ENCODE results near the gene PGA5.
"Not testable (repeated sequence)": the region's sequence is repeated elsewhere in the genome, so short reads cannot be mapped to it uniquely, and the experiment has no call there.

PGA5 gene

DNA sequence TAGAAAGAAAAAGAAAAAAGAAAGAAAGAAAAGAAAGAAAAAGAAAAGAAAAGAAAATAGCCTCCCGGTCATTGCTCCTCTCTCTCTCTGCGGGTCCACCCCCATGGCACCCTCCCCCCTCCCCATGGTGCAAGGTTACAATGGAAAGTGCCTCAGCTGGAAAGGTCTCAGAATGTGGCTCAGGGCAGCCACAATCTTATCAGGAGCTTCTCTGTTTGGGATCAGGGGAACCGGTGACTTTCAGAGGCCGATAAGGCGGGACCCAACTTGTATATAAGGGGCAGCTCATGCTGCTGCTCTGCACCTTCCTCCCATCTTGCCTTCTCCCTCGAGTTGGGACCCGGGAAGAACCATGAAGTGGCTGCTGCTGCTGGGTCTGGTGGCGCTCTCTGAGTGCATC is at the start of gene PGA5:
Gene PGA5 (plus strand): TSS at position 301 of the 400 bp plus-strand sequence. CDS start 52 bp downstream, at position 353.
- DNase-seq (ENCODE audit: low read depth), result not testable (repeated sequence)

DNA sequence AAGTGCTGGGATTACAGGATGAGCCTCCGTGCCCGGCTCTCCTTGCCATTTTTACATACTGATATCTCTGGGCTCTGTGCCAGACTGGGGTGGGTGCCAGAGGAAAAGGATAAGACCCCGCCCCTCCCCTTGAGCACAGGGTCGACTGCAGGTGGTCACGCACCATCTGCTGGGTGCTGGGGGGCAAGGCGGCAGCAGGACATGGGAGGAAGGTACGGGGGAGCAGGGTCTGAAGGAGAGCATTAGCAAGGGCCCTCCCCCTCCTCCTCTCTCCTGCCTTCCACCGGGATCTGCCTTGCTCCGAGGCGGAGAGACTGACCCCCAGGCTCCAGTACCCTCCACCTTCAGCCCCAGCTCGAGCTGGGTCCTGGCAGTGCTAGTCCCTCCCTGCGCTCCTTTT is 47.4 kb upstream of the PGA5 start:
- DNase-seq (ENCODE audit: low read depth), result no peak

DNA sequence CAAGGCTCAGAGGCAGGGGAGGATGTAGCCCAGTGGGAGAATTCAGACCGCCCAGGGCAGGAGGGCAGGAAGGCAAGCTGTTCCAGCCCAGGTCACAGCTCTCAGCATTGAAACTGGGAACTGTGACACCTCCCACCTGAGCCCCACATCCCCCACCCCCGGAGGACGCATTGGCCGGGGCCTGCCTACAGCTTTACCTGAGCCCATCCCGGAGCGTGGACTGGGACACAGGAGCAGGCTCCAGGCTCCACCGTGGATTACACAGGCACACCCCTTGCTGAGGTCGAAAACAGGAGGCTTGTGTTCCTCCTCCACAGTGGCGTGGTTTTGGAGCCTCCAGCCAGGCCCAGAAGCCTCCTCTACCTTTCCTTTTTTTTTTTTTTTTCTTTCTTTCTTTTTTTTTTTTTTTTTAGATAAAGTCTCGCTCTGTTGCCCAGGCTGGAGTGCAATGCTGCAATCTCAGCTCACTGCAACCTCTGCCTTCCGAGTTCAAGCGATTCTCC is 46.8 kb upstream of the PGA5 start:
- DNase-seq (ENCODE audit: low read depth), result no peak

DNA sequence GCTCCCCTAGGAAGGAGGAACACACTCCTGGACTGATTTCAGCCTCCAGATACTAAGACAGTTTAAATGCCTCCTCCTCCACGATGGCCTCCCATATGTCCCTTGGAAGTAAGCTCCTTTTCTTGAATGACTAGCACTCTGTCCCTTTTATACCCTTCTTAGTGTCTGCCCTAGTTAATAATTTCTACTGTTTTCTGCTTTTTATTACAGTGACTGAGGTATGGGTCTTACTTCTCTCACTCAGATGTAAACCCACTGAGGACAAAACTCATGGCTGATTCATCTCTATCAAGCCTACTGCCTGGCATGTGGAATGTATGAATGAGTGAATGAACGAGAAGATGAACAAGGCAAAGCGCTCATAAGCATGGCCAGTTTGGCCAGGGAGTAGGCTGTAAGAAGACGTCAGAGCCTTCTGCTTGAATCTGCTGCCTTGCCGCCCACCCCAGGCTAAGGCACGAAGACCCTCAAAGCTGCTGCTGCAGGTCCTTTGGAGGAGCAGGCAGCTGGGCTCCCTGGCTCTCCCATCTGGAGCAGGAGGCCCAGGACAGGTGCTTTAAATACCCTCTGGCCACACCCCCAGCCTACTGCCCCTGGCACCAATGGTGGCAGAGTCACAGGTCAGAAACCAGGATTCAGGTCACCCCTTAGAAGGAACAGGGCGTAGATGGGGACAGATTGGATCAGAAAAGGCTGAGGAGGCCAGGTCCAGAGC is 45.8 kb upstream of the PGA5 start:
- no peak for DNase-seq (ENCODE audit: low read depth)

DNA sequence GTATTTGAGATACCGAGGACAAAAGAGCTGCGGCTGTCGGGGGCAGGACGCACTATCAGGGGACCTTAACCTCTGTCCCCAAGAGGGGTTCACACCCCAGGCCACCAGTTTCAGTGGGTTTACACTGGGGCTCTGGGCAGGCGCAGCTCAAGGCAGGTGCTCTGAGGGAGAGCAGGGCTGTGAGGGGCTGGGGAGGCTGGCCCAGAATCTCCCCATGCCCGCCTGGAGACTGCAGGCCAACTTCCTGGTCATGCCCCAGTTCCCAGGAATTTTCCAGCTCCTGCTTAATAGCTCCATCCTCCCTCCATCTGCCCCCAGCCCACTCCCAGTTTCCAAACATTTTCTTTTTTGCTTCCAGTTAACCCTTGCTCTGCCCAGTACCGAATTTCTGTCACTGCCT is 45.3 kb upstream of the PGA5 start:
- DNase-seq (ENCODE audit: low read depth), result no peak

DNA sequence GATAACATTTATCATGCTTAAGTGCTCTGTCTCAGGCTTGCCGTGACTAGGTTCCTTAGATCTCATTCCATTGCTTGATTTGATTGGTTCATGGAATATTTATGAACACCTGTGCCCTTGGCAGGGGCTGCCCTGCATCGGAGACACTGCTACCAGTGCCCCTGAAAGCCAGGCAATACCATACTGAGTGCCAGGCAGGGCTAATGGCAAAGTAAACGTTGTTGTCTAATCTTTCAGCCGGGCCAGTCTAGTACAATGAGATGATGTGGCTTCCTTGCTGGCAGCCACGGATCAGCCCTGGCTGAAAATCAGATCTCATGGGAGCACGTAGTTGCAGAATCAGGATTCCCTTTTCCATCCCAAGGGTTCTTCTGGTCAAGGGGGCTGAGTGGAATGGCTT is 42.6 kb upstream of the PGA5 start:
- no peak for DNase-seq (ENCODE audit: low read depth)

DNA sequence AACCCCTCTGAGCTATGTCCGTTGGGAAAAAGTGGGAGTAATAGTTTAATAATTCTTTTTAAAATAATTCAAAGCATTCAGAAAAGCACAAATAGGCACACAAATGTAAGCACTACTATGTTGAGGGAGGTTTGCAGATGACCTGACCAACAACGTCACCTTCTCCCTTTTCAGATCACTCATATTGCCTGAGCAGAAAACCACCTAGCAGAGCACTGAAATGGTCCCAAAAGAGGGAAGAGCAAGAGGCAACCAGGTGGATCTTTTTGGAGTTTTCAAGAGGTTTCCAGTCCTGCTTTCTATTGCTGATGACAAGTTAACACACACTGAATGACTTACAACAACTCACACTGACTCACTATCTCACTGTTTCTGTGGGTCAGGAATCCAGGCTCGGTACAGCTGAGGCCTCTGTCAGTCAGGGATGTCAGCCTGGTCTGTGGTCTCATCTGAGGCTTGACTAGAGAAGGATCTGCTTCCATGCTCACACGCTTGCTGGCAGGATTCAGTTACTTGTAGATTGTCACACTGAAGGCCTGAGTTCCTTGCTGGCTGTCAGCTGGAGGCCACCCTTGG is 41.9 kb upstream of the PGA5 start:
- no peak for DNase-seq (ENCODE audit: low read depth)

DNA sequence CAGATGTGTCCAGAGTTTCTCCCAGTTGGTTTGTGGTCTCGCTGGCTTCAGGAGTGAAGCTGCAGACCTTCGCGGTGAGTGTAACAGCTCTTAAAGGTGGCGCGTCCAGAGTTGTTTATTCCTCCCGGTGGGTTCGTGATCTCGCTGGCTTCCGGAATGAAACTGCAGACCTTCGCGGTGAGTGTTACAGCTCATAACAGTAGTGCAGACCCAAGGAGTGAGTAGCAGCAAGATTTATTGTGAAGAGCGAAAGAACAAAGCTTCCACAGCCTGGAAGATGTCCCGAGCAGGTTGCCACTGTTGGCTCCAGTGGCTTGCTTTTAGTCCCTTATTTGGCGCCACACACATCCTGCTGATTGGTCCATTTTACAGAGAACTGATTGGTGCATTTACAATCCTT is 39.5 kb upstream of the PGA5 start:
- no peak for DNase-seq (ENCODE audit: low read depth)

DNA sequence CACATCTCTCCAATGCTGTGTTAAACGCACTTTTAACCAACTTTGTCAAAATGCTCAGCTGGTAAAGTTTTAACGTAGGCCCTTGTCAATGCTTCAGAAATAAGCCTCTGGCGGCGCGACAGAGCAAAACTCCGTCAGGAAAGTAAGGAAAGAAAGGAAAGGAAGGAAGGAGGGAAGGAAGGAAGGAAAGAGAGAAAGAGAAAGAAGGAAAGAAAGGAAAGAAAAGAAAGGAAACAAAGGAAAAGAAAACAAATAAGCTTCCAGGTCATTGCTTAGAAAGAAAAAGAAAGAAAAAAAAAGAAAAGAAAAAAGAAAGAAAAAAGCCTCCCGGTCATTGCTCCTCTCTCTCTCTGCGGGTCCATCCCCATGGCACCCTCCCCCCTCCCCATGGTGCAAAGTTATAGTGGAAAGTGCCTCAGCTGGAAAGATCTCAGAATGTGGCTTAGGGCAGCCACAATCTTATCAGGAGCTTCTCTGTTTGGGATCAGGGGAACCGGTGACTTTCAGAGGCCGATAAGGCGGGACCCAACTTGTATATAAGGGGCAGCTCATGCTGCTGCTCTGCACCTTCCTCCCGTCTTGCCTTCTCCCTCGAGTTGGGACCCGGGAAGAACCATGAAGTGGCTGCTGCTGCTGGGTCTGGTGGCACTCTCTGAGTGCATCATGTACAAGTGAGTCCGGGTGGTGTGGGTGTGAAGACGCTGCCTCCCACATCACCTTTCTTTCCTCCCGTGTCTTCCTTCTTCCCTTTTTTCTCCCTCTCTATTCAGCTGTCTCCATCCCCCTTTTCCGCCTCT is 37.8 kb upstream of the PGA5 start, which contains the start of gene PGA3:
Gene PGA3 (plus strand): TSS at position 566 of the 797 bp plus-strand sequence. CDS start 50 bp downstream, at position 616.
- not testable (repeated sequence) for DNase-seq (ENCODE audit: low read depth)

DNA sequence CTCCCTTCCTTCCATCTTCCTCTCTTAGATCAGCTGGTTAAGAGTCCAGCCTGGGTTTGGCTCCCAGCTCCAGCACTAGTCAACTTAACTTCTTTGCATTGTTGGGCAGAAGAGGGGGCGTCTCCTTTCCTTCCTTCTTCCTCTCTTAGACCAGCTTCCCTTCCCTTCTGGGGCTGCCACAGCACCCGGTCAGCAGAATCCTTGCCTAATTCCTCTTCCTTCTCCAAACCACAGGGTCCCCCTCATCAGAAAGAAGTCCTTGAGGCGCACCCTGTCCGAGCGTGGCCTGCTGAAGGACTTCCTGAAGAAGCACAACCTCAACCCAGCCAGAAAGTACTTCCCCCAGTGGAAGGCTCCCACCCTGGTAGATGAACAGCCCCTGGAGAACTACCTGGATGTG is 37.1 kb upstream of the PGA5 start:
- not testable (repeated sequence) for DNase-seq (ENCODE audit: low read depth)

DNA sequence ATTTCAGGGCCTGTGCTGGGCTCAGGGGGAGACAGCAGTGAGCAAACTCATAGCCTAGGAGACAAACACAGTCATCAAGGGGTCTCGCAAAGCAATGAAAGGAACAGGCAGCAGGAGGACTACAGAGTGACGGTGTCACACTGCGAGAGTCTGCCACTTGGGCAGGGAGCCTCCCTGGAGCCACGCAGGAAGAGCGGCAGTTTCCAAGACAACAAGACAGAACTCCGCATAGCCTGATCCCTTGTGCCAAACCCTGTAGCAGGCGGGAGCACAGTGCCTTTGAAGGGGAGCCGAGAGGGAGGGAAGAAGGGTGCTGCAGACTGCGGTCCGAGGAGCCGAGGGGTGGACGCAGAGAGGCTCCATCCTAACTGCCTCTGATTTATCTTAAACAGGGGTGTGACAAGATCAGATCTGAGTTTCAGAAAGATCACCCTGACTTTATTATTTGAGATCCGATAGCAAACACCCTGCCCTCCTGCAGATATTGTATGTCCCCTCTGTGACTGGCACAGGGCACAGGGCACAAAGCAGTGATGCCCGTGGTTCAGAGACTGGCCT is 36.4 kb upstream of the PGA5 start:
- not testable (repeated sequence) for DNase-seq (ENCODE audit: low read depth)

DNA sequence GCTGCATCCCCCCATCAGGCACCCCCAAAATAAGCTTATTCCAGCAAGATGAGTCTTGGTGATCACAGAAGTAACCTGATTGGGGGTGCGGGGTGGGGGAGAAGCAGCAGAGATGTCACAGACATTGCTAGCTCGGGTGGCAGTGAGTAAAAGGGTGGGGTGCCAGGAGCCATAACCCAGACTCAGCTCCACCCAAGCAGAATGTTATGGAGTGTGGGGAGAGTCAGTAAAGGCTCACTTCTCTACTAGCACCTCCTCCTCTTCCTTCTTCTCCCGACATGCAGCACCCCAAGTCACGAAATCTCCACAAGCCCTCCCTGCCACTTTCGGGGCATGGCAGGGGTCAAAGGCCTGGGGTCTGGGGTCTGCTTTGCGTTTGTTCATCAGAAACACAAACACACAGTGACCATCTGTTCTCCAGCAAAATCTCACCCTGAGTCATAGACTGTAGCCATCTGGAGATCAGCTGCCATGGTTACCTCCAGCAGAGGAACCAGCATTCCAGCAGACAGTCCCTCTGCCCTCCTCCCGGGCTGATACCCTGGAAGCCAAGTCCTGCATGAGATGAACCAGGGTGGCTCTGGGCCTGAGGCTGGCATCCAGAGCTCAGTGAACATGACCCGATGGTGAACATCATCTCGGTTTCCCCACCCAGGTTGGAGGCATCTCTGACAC is 33.2 kb upstream of the PGA5 start:
- not testable (repeated sequence) for DNase-seq (ENCODE audit: low read depth)

DNA sequence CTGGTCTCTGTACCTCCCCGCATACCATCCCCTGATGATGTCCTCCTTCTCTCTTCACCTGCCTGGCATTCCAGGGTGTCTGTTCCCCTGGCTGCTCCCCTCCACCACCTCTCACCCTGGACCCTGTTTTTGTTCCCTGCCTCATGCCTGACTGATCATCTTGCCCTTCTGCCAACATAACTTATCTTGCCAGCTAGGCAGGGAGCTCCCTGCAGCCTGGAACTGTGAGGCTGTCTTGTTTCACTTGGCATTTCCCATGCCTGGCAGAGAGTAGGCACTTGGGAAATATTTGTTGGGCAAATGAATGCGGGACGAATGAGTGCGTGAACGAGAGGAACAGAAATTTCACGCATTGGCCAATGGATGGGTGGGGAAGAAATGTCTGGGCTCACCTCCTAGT is 30.3 kb upstream of the PGA5 start:
- DNase-seq (ENCODE audit: low read depth), result not testable (repeated sequence)

DNA sequence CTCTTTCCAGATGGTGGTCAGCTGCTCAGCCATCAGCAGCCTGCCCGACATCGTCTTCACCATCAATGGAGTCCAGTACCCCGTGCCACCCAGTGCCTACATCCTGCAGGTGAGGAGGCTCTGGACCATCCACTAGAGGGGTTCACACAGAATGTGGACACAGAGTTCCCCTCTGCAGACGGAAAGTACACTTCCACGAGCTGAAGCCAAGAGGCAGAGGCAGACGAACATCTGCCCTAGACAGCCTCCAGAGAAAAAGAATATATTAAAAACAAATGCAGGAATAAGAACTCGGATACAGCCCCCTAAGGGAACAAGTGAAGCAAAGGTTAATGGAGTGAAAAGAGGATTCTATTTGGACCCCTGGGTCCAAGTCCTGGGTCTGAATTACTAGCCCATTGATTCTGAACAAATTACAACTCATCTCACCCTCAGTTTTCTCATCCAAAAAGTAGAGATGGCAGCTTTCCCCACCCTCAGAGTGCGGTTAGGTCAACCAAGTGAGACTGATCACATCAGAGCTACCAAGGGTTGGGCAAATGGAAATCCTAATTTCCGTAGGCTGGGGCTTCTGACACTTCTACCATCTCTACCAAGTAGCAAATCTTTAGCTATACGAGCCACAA is 29.5 kb upstream of the PGA5 start:
- DNase-seq (ENCODE audit: low read depth), result not testable (repeated sequence)

DNA sequence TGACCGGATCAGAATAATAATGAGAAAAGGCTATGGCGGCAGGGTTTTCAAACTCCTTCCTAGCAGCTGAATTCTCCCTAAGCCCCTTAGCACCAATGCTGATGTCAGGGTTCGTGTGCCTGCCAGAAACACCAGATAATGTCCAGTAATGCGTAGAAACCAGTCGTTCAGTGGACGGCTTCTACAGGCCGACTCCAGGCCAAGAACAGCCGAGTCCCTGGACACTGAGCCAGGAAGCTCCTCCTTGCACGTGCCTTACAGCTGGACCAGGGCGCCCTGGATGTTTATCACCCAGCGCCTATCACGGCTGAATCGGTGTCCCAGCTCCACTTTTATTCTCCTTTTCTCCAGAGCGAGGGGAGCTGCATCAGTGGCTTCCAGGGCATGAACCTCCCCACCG is 28.8 kb upstream of the PGA5 start:
- not testable (repeated sequence) for DNase-seq (ENCODE audit: low read depth)

DNA sequence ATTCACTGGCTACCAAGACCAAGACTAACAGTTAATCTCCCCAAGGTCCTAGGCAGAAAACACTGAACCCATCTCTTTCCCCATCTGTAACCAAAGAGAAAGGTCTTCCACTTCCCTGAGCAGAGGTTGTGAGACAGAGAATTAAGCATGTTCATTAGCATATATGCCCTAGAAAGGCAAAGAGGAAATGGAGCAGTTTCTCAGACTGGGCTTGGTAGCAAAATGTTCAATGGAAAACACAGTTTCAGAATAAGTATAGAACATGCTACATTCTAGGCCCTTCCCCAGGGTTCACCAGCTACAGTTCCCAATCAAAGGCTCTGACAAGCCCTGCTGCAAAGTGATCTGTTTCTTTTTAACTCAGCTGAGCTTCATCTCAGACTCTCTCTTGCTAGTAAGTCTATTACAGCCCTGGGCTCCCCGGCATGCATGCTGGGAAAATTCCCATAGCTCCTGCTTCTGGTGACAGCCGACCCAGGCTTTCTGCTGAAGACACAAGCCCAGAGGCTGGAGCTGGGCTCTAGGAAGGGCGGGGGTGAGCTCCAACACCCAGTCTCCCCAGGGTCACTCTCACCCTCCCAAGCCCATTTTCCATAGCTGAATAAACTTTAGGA is 27.2 kb upstream of the PGA5 start:
- DNase-seq (ENCODE audit: low read depth), result not testable (repeated sequence)

DNA sequence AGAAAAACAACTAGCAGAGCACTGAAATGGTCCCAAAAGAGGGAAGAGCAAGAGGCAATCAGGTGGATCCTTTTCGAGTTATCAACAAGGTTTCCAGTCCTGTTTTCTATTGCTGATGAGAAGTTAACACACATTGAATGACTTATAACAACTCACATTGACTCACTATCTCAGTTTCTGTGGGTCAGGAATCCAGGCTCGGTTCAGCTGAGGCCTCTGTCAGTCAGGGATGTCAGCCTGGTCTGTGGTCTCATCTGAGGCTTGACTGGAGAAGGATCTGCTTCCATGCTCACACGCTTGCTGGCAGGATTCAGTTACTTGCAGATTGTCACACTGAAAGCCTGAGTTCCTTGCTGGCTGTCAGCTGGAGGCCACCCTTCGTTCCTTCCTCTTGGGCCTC is 22.7 kb upstream of the PGA5 start:
- DNase-seq (ENCODE audit: low read depth), result not testable (repeated sequence)

DNA sequence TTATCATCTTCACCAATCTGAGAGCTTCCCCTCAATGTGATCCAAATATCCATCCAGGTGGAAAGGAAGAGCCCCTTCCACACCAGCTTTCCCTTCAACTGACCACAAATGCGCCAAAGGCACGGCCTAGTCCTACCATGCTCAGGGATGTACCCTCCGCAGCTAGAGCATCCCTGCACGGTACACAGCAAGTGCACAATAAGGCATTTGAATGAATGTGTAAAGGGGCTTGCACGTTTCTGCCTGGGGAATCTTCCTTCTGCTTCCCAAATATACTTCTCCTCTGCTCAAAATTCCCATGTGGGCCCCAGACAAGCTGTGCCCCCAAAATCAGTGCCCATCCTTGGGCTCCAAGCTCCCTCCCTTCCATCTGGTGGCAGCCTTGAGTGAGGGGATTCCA is 22.0 kb upstream of the PGA5 start:
- not testable (repeated sequence) for DNase-seq (ENCODE audit: low read depth)

DNA sequence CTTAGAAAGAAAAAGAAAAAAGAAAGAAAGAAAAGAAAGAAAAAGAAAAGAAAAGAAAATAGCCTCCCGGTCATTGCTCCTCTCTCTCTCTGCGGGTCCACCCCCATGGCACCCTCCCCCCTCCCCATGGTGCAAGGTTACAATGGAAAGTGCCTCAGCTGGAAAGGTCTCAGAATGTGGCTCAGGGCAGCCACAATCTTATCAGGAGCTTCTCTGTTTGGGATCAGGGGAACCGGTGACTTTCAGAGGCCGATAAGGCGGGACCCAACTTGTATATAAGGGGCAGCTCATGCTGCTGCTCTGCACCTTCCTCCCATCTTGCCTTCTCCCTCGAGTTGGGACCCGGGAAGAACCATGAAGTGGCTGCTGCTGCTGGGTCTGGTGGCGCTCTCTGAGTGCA is 18.9 kb upstream of the PGA5 start, which contains the start of gene PGA4:
Gene PGA4 (plus strand): TSS at position 301 of the 400 bp plus-strand sequence. CDS start 54 bp downstream, at position 355.
- not testable (repeated sequence) for DNase-seq (ENCODE audit: low read depth)

DNA sequence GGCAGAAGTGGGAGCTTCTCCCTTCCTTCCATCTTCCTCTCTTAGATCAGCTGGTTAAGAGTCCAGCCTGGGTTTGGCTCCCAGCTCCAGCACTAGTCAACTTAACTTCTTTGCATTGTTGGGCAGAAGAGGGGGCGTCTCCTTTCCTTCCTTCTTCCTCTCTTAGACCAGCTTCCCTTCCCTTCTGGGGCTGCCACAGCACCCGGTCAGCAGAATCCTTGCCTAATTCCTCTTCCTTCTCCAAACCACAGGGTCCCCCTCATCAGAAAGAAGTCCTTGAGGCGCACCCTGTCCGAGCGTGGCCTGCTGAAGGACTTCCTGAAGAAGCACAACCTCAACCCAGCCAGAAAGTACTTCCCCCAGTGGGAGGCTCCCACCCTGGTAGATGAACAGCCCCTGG is 18.3 kb upstream of the PGA5 start:
- DNase-seq (ENCODE audit: low read depth), result not testable (repeated sequence)
